Esophagus squamous epithelium (tissue), 5 donors: ENCODE measurements around the gene FETUB. TPM values are rescaled to one million over a fixed set of nuclear protein-coding genes. Genes with fewer than 3 reads are reported as not detected.

Experiments
- DNase-seq: peaks from one replicate; lab custom pipeline; 2025; lab: John Stamatoyannopoulos, UW
- H3K27ac ChIP-seq, 4 donors: fragments of 200-600 bp; sonication (generic); one replicate each; pipeline ENCODE4 v1.5.1; 2016 to 2019; ENCODE audit warnings: mild to moderate bottlenecking in 1 of 4
- H3K27me3 ChIP-seq, 4 donors: fragments of 200-600 bp; sonication (generic); 1 replicate in 3 of 4; 2 replicates in 1 of 4; pipeline versions ENCODE4 v1.5.1 to v1.6.0; 2017 to 2021; ENCODE audit warnings: antibody characterized with exemption in 1 of 4
- H3K36me3 ChIP-seq, 3 donors: fragments of 200-600 bp; sonication (generic); one replicate each; pipeline ENCODE4 v1.5.1; 2016 to 2019
- H3K4me1 ChIP-seq, 3 donors: fragments of 200-600 bp; sonication (generic); one replicate each; pipeline ENCODE4 v1.5.1; 2017 to 2019
- H3K4me3 ChIP-seq, 4 donors: fragments of 200-600 bp; sonication (generic); 1 replicate in 3 of 4; 2 replicates in 1 of 4; pipeline ENCODE4 v1.5.1; 2016 to 2019; ENCODE audit warnings: mild to moderate bottlenecking in 2 of 4, moderate library complexity in 1 of 4
- H3K9me3 ChIP-seq, 3 donors: fragments of 200-600 bp; sonication (generic); one replicate each; pipeline ENCODE4 v1.5.1; 2016 to 2019
- CTCF ChIP-seq, 6 experiments: fragments of 450-650 bp in 4 of 6; fragments of 200-600 bp in 2 of 6; sonication (generic) in 2 of 6; IDR thresholded peaks; one replicate each; pipeline ENCODE4 v1.5.1; 2016 to 2019; ENCODE audit warnings: antibody characterized with exemption in 6 of 6, mild to moderate bottlenecking in 4 of 6, moderate library complexity in 4 of 6
- POLR2A ChIP-seq, 4 donors: fragments of 450-650 bp; IDR thresholded peaks; one replicate each; pipeline ENCODE4 v1.6.1; 2017; ENCODE audit warnings: antibody characterized with exemption in 4 of 4, mild to moderate bottlenecking in 4 of 4, moderate library complexity in 3 of 4
- WGBS, 2 donors: methylation state at CpG; one replicate each; pipeline ENCODE4 v1.1.5; 2018; 5-methylcytosine and 5-hydroxymethylcytosine counted together
- intact Hi-C: fragments of 100-400 bp; cut with DNase I; formaldehyde crosslinking; loops from one replicate; pipeline ENCODE4 v1.15.0; 2022
- total RNA-seq, 4 donors: library from RNA; depleted of rRNA; stranded (reverse); fragments of >200 nt; gene quantifications; one replicate each; pipeline ENCODE4 v1.1.0, GENCODE V29; 2016
- donor health status: DM: yes; HTN: yes; CAD: no.

Gene FETUB
- total RNA-seq, 4 donors from 2014 or later = 0.26 to 23.3 (median 5.0) TPM

- Histone ChIP-seq H3K36me3 (no peaks in the 10 kb centered on the region), H3K27ac (no peak overlapping the region), H3K4me1 (peaks cover 0 to 2% (median 0%) of the 10 kb centered on the region in 3 donors), H3K9me3 (no peaks in the 10 kb centered on the region), H3K4me3 (no peak overlapping the region), H3K27me3 (peaks cover 0 to 28% (median 0%) of the 10 kb centered on the region in 4 donors)
- intact Hi-C loops = no loop called here
- TF ChIP-seq POLR2A (IDR thresholded peaks at IDR 0.05) (no peak), CTCF (IDR thresholded peaks at IDR 0.05) (no peak)
- no peak for DNase-seq
- WGBS, 2 donors = 49 to 59% methylated on average over 2 of the region's 2 CpGs
Measured at GRCh38 chr3:186622651-186623310, 17.4 kb upstream of the FETUB start.

- TF ChIP-seq POLR2A (IDR thresholded peaks at IDR 0.05) (no peak), CTCF (IDR thresholded peaks at IDR 0.05) (no peak)
- no peak for DNase-seq
- H3K27me3 ChIP-seq = peaks cover 0 to 16% (median 0%) of the 10 kb centered on the region in 4 donors
- WGBS, 2 donors = 68 to 75% methylated on average over 4 of the region's 4 CpGs
- H3K9me3 ChIP-seq = no peaks in the 10 kb centered on the region
- no peak overlapping the region for H3K4me3 ChIP-seq
- intact Hi-C loops = no loop called here
- H3K27ac ChIP-seq = no peak overlapping the region
- no peaks in the 10 kb centered on the region for H3K4me1 ChIP-seq
- H3K36me3 ChIP-seq = no peaks in the 10 kb centered on the region
Measured at GRCh38 chr3:186624598-186624997, 15.6 kb upstream of the FETUB start.

- no peak for TF ChIP-seq POLR2A (IDR thresholded peaks at IDR 0.05)
- no peak for TF ChIP-seq CTCF (IDR thresholded peaks at IDR 0.05)
- Histone ChIP-seq H3K27ac (no peak overlapping the region), H3K4me1 (no peaks in the 10 kb centered on the region), H3K36me3 (no peaks in the 10 kb centered on the region), H3K27me3 (peaks cover 0 to 9% (median 0%) of the 10 kb centered on the region in 4 donors), H3K9me3 (no peaks in the 10 kb centered on the region), H3K4me3 (no peak overlapping the region)
- no peak for DNase-seq
- WGBS, 2 donors = 64 to 77% methylated on average over 4 of the region's 4 CpGs
- intact Hi-C loops = no loop called here
Measured at GRCh38 chr3:186625600-186626042, 14.6 kb upstream of the FETUB start.

GRCh38 chr3:186626254-186626847 is 13.8 kb upstream of the FETUB start:
- DNase-seq = no peak
- intact Hi-C loops = no loop called here
- peak overlapping the region in 1 of 4 donors; percentile 25 for H3K27ac ChIP-seq

More at GRCh38 chr3:186626254-186626847, 13.8 kb upstream of the FETUB start:
- no peaks in the 10 kb centered on the region for H3K4me1 ChIP-seq
- no peak for TF ChIP-seq CTCF (IDR thresholded peaks at IDR 0.05)
- TF ChIP-seq POLR2A (IDR thresholded peaks at IDR 0.05) = no peak
- H3K27me3 ChIP-seq = peaks cover 0 to 6% (median 0%) of the 10 kb centered on the region in 4 donors
- WGBS, 2 donors = 55 to 60% methylated on average over 7 of the region's 7 CpGs
- H3K36me3 ChIP-seq = no peaks in the 10 kb centered on the region
- H3K9me3 ChIP-seq = no peaks in the 10 kb centered on the region
- H3K4me3 ChIP-seq = no peak overlapping the region
